Measurements from ENCODE around the gene PHAF1.

GRCh38 chr16:67192781-67193361 is 83.1 kb downstream of the PHAF1 start:
- TF ChIP-seq EZH2 (IDR thresholded peaks at IDR 0.05) (no peak), POLR2AphosphoS5 (IDR thresholded peaks at IDR 0.05; ENCODE audit: borderline replicate concordance, low read depth, low read length) (no peak), FOXP2 (optimal IDR thresholded peaks at IDR 0.05; ENCODE audit: control extremely low read depth, extremely low read length, insufficient read depth) (no peak)
